LNCAP (cell line): ENCODE data around the gene DOCK11.

Source experiments
- TF ChIP-seq, protein P1 (sequence below): fragments of 450-650 bp; IDR thresholded peaks from 2 replicates; pipeline ENCODE4 v1.5.1; 2017; ENCODE audit warnings: mild to moderate bottlenecking

DOCK11 gene

DNA sequence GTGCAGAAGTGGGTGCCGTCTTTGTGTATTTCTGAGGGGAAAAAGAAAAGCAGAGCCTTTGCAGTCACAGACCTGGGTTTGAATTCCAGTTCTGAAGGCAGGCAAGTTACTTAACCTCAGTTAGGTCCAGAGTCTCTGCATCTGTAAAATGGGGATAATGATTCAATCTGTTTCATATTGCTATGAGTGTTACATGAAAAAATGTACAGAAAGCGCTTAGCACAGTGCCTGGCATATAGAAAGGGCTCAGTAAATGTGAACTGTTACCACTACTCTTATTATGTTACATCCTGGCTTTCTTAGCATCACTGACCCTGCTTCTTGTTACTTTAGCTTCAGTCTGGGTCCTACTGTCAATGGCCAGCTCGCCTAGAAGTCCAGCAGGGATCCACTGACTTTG, 45.9 kb downstream of the DOCK11 start:
- TF ChIP-seq, protein P1, sequence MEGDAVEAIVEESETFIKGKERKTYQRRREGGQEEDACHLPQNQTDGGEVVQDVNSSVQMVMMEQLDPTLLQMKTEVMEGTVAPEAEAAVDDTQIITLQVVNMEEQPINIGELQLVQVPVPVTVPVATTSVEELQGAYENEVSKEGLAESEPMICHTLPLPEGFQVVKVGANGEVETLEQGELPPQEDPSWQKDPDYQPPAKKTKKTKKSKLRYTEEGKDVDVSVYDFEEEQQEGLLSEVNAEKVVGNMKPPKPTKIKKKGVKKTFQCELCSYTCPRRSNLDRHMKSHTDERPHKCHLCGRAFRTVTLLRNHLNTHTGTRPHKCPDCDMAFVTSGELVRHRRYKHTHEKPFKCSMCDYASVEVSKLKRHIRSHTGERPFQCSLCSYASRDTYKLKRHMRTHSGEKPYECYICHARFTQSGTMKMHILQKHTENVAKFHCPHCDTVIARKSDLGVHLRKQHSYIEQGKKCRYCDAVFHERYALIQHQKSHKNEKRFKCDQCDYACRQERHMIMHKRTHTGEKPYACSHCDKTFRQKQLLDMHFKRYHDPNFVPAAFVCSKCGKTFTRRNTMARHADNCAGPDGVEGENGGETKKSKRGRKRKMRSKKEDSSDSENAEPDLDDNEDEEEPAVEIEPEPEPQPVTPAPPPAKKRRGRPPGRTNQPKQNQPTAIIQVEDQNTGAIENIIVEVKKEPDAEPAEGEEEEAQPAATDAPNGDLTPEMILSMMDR = no peak

DNA sequence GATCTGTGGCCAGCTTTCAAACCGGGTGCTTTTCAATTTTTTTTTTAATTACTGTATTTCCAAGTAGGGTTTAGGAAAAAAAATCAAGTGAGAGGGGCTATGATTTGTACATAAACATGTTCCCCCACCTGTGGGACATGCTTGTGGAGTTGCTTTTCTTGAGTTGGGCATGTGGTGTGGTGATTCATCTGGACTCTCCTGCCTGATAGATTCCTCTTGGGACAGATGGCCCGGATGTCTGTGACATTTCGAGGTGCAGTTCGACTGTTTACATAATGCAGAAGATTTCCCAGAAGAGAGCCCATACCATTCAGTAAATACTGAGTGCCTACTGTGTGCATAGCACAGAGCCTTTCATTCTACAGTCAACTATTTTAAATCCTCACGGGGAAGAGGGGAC, 49.9 kb downstream of the DOCK11 start:
- TF ChIP-seq, protein P1 = no peak

DNA sequence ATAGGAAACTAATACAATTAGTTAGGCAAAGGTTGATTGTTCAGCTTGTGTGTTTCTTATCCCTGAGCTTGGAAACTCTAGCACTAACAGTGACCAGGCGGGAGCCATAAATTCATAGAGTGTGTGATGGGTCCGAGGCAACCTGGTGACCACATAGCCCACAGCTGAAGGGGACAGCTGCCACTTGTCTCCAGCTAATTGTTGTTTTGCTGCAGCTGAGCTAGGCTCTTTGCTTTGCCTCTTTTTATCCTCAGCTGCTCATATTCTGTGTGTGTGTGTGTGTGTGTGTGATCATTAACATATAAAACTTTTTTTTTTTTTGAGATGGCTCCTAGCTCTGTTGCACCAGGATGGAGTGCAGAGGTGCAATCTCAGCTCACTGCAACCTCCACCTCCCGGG, 53.2 kb downstream of the DOCK11 start:
- TF ChIP-seq, protein P1 = no peak

DNA sequence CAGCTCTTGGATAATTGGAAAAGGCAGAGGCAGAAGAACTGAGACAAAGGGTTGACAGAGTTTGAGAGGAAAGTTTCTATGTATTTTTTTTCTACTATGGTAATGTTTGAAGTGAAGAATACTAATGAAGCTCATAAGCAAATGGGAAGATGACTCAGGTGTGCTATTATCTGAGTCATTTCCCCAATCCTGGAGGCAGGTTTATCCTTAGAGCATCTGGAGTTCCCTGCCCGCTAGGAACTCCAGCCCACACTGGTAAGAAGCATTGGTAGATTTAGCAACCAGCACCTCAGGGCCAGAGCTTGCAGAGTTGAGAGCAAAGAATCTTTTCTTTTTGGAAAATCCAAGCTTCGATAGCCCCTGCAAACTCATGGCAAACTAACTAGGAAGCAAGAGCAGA, 55.2 kb downstream of the DOCK11 start:
- TF ChIP-seq, protein P1 = no peak

DNA sequence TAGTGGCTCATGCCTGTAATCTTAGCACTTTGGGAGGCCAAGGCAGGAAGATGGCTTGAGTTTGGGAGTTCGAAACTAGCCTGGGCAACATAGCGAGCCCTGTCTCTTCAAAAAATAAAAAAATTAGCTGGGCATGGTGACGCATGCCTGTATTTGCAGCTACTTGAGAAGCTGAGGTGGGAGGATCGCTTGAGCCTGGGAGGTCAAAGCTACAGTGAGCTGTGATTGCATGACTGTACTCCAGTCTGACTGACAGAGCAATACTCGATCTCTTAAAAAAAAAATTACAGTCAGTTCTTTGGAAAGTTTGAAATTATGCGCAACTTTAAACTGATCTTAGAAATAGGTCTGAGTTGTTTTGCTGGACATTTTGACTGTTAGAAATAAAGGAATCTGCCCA, 55.8 kb downstream of the DOCK11 start:
- TF ChIP-seq, protein P1 = no peak

DNA sequence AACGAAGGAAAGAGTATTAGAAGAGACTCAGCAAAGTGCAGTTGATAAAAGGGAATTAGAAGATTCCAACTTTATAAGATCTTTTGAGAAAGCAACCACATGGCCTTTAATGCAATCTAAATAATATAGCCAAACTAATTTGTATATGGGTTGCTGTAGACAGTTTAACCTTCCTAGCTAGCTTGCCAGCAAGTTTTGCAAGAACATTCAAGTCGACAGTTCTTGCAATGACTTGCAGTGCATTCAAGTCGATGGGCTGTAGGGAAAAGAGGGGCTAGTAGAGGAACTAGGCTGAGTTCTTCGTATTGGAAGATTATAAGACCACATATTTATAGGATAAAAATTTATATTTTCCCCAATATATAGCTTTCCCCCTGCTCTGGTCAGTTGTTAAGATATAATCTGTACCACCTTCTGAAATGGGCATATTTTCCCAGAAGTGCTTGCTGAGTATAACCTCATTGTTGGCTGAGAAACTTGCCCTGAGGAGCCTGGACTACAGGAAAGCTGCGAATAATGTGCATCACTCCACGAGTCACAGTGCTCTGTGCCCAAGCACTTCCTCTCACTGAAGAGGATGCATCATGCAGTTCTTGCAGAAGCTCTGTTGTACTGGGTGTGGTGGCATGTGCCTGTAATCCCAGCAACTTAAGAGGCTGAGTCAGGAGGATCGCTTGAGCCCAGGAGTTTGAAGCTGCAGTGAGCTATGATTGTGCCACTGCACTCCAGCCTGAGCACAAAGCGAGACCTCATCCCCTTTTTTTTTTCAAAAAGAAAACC, 56.7 kb downstream of the DOCK11 start:
- TF ChIP-seq, protein P1 = no peak

DNA sequence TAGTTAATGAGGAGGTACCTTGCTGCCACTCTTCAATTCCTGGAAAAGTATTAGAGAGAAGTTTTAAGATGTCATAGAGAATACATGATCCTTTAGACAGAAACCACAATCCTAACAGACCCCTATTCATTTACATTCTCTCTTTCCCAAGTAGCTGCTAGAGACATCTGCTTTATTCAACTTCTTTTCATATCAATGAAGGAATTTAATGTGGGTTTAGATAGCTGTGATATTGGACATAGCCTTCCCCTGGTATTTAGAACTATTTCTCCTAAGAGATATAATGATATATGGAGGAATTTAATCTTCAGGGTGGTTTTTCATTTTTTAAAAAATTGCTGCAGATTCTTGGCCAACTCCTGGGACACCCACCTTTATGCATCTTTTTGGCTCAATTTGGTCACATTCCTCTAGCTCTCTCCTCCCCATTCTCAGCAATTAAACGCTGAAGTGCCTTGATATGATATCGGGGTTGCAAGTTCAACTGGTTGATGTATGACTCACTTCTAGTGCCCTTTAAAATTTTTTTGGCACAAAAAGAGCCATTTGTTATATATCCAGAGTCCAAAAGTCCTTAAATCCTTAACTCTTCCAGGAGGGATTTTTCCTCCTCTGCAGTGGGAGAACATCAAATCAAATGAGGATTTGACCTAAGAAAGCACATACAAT, 57.6 kb downstream of the DOCK11 start:
- TF ChIP-seq, protein P1 = no peak
